ENCODE measurements around the gene APP.

- TF ChIP-seq NFATC3 (CRISPR knock-in tag; IDR thresholded peaks at IDR 0.05) = no peak
- no peak for TF ChIP-seq FOXP1 (IDR thresholded peaks at IDR 0.05)
- TF ChIP-seq FOXP1 (CRISPR knock-in tag; IDR thresholded peaks at IDR 0.05) = no peak
- no peak for TF ChIP-seq SMARCC2 (IDR thresholded peaks at IDR 0.05)
- no peak for TF ChIP-seq CTCF (CRISPR knock-in tag; IDR thresholded peaks at IDR 0.05)
- TF ChIP-seq IRF9 (CRISPR knock-in tag; IDR thresholded peaks at IDR 0.05; ENCODE audit: borderline replicate concordance) = no peak
- TF ChIP-seq KDM6A (CRISPR knock-in tag; IDR thresholded peaks at IDR 0.05; ENCODE audit: low read depth) = no peak
- no peak for TF ChIP-seq NCOR1 (IDR thresholded peaks at IDR 0.05; ENCODE audit: borderline replicate concordance, low read length)
- TF ChIP-seq CCAR2 (optimal IDR thresholded peaks at IDR 0.05; ENCODE audit: low read depth, low read length) = no peak
- no peak for TF ChIP-seq JUN (CRISPR knock-in tag; IDR thresholded peaks at IDR 0.05)
- TF ChIP-seq ZNF792 (CRISPR knock-in tag; IDR thresholded peaks at IDR 0.05) = no peak
- TF ChIP-seq KLF15 (CRISPR knock-in tag; IDR thresholded peaks at IDR 0.05; ENCODE audit: borderline replicate concordance) = no peak
- no peak for TF ChIP-seq POLR2A (IDR thresholded peaks at IDR 0.05; ENCODE audit: insufficient read depth in 1 of 2, low read depth in 2 of 2, low read length in 2 of 2)
Measured at GRCh38 chr21:25916226-25916625, 254.3 kb downstream of the APP start.

Data from HepG2 (cell line).